GM10248 (cell line): Measurements from ENCODE around the gene GRK5.

Experiments
- CTCF ChIA-PET: fragments of 300-600 bp; sonication (Branson Sonifier 250); formaldehyde crosslinking; extraction: SDS; loops from one replicate; lab custom pipeline; 2021; ENCODE audit warnings: antibody characterized with exemption; lab: Yijun Ruan, JAX
- POLR2A ChIA-PET: fragments of 350-650 bp; sonication (Branson Sonifier 250); formaldehyde crosslinking; extraction: SDS; loops from one replicate; lab custom pipeline; 2020; ENCODE audit warnings: antibody characterized with exemption; lab: Yijun Ruan, JAX
- DNase-seq: peaks from one replicate; pipeline ENCODE4 v3.0.0; 2012; ENCODE audit errors: extremely low spot score
- CTCF ChIP-seq: IDR thresholded peaks from 2 replicates; pipeline ENCODE4 v1.5.1; 2012; ENCODE audit warnings: mild to moderate bottlenecking, low read depth; ENCODE audit errors: extremely low read depth, missing control alignments, control extremely low read depth

GRK5 gene

DNA sequence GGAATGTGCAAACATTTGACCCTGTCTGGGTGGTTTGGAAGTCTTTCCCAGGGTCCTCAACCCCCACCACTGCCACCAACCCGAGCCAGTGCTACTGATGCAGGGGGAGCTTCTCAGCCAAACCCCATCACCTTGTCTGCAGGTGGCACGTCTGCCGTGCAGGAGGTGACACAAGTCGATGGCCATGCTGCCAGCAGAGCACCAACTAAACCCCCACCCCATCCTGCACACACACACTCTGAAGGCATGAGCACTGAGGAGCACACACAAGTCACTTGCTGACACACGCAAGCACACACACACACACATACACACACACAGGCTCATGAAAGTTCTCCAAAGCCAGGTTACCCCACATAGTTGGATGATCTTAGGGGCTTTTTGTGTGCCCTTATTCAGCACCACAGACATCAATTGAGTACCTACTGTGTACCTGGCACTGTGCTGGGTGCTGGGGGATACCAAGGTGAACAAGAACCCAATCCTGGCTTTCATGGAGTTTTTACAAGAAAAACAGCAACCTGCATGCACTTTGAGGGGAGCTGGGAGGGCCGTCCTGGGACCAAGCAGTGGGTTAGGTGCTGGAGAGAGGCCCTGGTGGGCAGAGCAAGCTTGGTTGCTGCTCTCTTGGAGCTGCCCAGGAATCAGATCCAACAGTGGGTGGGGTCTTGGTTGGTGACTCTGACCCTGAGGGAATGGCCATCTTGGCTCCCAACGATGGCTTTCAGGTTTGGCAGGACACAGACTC lies 216.3 kb downstream of the GRK5 start:
- ChIA-PET CTCF (interaction anchor here (1.3 to 6.3 kb wide), 7 partner anchors 16 to 225 kb away, joined by 3 to 36 read pairs (median 6); partner anchors contain the start of gene GRK5), POLR2A (no interaction called here)
- TF ChIP-seq CTCF = no peak
- DNase-seq = no peak

DNA sequence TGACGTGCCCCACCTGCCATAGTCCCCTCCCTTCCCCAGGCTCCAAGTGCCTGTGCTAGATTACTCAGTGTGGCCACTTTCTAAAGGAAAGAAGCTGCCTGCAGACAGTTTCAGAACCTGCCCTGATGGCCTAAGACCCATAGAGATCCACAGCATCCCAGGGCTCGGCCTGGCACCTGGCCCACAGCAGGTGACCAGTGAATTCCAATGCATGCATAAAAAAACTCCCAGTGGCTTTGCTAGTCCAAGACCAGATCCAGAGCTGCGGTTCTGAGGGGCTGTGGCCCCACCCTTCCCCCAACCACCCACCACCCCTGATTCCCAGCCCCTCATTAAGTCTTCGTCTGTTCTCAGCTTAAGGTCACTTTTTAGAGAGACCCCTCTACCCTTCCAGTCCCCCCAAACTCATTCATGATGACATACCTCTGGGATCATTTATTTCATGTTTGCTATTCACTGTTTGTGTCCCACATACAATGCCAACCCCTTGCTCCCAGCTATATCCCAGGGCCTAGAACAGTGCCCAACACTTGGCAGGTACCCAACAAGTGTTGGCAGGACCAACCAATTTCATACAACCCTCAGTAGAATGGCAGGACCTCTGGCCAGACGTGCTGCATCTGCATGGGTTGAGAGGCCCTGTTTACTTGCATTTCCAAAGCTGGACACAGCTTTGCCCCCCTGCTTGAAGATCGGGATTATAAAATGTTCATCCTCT lies 217.0 kb downstream of the GRK5 start:
- CTCF ChIA-PET = interaction anchor here (1.5 to 6.3 kb wide), 7 partner anchors 9 to 218 kb away, joined by 3 to 36 read pairs (median 7); partner anchors contain the start of gene GRK5

GRCh38 chr10:119425102-119425880 lies 217.9 kb downstream of the GRK5 start:
- no peak for TF ChIP-seq CTCF
- CTCF ChIA-PET = interaction anchor here (1.1 to 6.3 kb wide), 7 partner anchors 9 to 219 kb away, joined by 3 to 36 read pairs (median 7); partner anchors contain the start of gene GRK5
- POLR2A ChIA-PET = interaction anchor here (0.6 kb wide), 1 partner anchor 733 kb away, joined by 13 read pairs; no protein-coding TSS in a partner anchor
- DNase-seq = no peak

More for the DNA sequence above, 217.0 kb downstream of the GRK5 start:
- TF ChIP-seq CTCF = no peak
- DNase-seq = no peak
- POLR2A ChIA-PET = interaction anchor here (0.6 kb wide), 1 partner anchor 734 kb away, joined by 13 read pairs; no protein-coding TSS in a partner anchor

GRCh38 chr10:119425881-119426170 lies 218.5 kb downstream of the GRK5 start:
- TF ChIP-seq CTCF = no peak
- DNase-seq = no peak
- ChIA-PET POLR2A (no interaction called here), CTCF (interaction anchor here (1.1 to 6.3 kb wide), 6 partner anchors 10 to 220 kb away, joined by 3 to 36 read pairs (median 7); partner anchors contain the start of gene GRK5)

DNA sequence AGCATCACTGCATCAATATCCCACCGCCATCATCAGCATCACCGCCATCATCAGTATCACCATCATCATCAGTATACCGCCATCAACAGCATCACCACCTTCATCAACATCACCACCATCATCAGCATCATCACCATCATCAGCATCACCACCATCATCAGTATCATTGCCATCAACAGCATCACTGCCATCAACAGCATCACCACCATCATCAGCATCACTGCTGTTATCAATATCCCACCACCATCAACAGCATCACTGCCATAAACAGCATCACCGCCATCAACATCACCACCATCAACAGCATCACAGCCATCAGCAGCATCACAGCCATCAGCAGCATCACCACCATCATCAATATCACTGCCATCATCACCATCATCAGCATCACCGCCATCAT lies 219.3 kb downstream of the GRK5 start:
- ChIA-PET POLR2A (no interaction called here), CTCF (interaction anchor here (6.3 kb wide), 1 partner anchor 18 kb away, joined by 34 read pairs; no protein-coding TSS in a partner anchor)
- DNase-seq = no peak
- TF ChIP-seq CTCF = no peak
